Measurements from ENCODE around the gene ITGA2B. TPM values are rescaled to one million over a fixed set of nuclear protein-coding genes. Genes with fewer than 3 reads are reported as not detected.

Gene ITGA2B
- total and polyA plus RNA-seq, 2 experiments from 2014 or later = 13.3 to 13.9 TPM

- no peak for TF ChIP-seq CTCF (conservative IDR thresholded peaks at IDR 0.05; ENCODE audit: low read depth in 2 of 2)
Observed at GRCh38 chr17:44432254-44433157, 43.1 kb upstream of the ITGA2B start (continued).

GRCh38 chr17:44424828-44425461, 35.5 kb upstream of the ITGA2B start:
- Histone ChIP-seq H3K79me2 (replicated peaks; ENCODE audit: insufficient read depth) (peaks cover 18% of the 10 kb centered on the region; the same call in 1 of the 2 replicates), H3K4me1 (ENCODE audit: insufficient read depth) (peaks cover 10% of the 10 kb centered on the region), H2AFZ (no peak overlapping the region), H4K20me1 (replicated peaks; ENCODE audit: insufficient read depth) (peaks cover 17% of the 10 kb centered on the region), H3K27me3 (ENCODE audit: insufficient read depth) (no peaks in the 10 kb centered on the region), H3F3A (replicated peaks; ENCODE audit: low read depth) (0 out of 2 replicates have a peak, but pooled peaks cover 3% of the 10 kb centered on the region), H3K27ac (ENCODE audit: low read depth) (no peak overlapping the region), H3K4me3 (no peak overlapping the region), H3K9me2 (ENCODE audit: insufficient read depth) (no peaks in the 10 kb centered on the region), H3K36me3 (ENCODE audit: insufficient read depth) (0 out of 2 replicates have a peak, but pooled peaks cover 11% of the 10 kb centered on the region), H3K4me2 (peak overlapping the region; percentile 31; the same call in 1 of the 2 replicates)
- Mint-ChIP-seq H3K9me3 (no peaks in the 10 kb centered on the region), H3K4me3 (no peak overlapping the region), H3K36me3 (ENCODE audit: low read depth) (peaks cover 31% of the 10 kb centered on the region; the same call in 2 of the 3 replicates), H3K27me3 (ENCODE audit: insufficient read depth, low read depth, poor library complexity) (no peaks in the 10 kb centered on the region), H3K27ac (peak overlapping the region; percentile 5; the same call in 1 of the 2 replicates), H3K4me1 (peaks cover 15% of the 10 kb centered on the region; the same call in 2 of the 3 replicates)
- DNase-seq (ENCODE audit: low spot score) = peak; percentile 30
- ATAC-seq = no peak; the same call in 2 of the 3 replicates
- no peak for TF ChIP-seq ZNF331 (CRISPR knock-in tag; IDR thresholded peaks at IDR 0.05; ENCODE audit: low read depth)
- no peak for TF ChIP-seq CREB1 (CRISPR knock-in tag; IDR thresholded peaks at IDR 0.05; ENCODE audit: low read depth)
- no peak for TF ChIP-seq REST (IDR thresholded peaks at IDR 0.05; ENCODE audit: unreplicated experiment)
- no peak for TF ChIP-seq EZH2 (IDR thresholded peaks at IDR 0.05; ENCODE audit: low read depth, unreplicated experiment)
- no peak for TF ChIP-seq STAT1 (IDR thresholded peaks at IDR 0.05; ENCODE audit: unreplicated experiment)
- no peak for TF ChIP-seq ZNF114 (CRISPR knock-in tag; IDR thresholded peaks at IDR 0.05)
- no peak for TF ChIP-seq ETS1 (IDR thresholded peaks at IDR 0.05)
- TF ChIP-seq NANOG (IDR thresholded peaks at IDR 0.05; ENCODE audit: borderline replicate concordance) = no peak
- no peak for TF ChIP-seq POLR2AphosphoS5 (IDR thresholded peaks at IDR 0.05; ENCODE audit: low read depth)
- TF ChIP-seq JUNB (IDR thresholded peaks at IDR 0.05; ENCODE audit: unreplicated experiment) = no peak
- TF ChIP-seq EZH2phosphoT487 (IDR thresholded peaks at IDR 0.05; ENCODE audit: unreplicated experiment) = no peak
